Stimulated activated CD4-positive, alpha-beta T cell treated with anti-CD3 and anti-CD28 coated beads, Interleukin-4, amount 100 ng/mL, for 48 hours (primary cell): ENCODE results near the gene OR6M1.

Source experiments
- DNase-seq, 2 donors: peaks; one replicate each; pipeline ENCODE4 v3.0.0-alpha.2; 2020; ENCODE audit warnings: low read depth in 2 of 2

Gene OR6M1, protein sequence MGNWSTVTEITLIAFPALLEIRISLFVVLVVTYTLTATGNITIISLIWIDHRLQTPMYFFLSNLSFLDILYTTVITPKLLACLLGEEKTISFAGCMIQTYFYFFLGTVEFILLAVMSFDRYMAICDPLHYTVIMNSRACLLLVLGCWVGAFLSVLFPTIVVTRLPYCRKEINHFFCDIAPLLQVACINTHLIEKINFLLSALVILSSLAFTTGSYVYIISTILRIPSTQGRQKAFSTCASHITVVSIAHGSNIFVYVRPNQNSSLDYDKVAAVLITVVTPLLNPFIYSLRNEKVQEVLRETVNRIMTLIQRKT

DNA sequence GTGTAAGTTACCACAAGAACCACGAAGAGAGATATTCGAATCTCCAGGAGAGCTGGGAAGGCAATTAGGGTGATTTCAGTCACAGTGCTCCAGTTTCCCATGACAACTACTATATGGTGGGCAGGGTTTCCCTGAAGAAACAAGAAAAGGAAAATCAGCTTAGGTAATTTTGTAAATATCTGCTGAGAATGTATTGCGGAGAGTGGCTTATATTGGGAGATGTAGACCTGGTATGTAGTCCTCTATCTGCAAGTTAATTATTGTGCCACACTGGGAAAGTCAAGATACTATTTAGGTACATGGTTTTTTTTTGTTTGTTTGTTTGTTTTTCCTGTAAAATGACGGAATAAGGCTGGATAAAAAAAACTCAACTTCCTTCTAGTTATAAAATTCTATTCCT is at the start of gene OR6M1:
TSS of gene OR6M1 (minus strand) at position 101 of the 400 bp plus-strand sequence. CDS start at position 101, 0 bp downstream.
- no peak for DNase-seq

DNA sequence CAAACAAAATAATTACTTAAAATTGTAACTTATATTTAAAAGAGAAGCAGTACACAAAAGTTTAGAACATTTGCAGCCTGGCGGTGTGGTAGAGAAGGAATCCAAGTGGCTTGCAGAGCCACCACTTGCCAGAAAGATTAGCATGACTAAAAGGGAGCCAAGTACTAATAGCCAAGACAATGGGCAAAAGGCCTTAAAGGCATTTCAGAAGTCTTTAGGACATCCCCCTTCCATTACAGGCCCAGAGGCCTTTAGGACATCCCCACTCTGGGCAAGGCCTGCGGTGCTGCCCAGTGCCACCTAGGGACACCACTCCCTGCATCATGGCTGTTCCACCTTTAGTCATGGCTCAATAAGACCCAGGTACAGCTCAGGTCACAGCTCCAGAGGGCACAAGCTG is 46.9 kb upstream of the OR6M1 start:
- no peak for DNase-seq

DNA sequence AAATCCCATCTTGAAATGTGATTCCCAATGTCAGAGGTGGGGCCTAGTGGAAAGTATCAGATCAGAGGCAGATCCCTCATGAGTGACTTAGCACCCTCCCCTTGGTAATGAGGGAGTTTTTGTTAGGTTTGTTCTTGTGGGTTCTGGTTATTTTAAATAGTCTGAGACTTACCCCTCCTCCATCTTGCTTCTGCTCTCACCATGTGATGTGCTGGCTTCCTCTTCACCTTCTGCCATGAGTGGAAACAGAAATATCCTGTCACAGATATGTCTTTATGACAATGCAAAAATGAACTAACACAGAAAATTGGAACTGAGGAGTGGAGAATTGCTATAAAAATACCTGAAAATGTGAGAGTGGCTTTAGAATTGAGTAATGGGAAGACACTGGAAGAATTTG is 46.2 kb upstream of the OR6M1 start:
- no peak for DNase-seq

DNA sequence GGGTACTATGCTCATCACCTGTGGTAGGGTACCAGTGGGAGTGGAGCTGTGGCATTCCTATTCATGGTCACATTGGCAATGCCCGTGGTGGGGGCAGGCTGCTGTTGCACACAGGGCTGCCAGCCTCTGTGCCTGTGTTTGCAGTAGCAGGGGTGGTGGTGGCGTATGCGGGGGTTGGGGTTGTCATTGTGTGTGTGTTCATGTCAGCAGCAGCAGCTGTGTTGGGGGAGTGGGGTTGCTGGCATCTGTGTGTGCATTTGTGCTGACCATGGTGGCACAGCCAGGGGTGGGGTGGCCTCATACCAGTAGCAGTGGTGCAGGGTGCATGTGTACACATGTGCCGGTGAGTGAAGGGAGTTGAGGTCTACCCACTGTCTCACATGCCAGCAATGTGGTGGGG is 45.0 kb upstream of the OR6M1 start:
- no peak for DNase-seq

DNA sequence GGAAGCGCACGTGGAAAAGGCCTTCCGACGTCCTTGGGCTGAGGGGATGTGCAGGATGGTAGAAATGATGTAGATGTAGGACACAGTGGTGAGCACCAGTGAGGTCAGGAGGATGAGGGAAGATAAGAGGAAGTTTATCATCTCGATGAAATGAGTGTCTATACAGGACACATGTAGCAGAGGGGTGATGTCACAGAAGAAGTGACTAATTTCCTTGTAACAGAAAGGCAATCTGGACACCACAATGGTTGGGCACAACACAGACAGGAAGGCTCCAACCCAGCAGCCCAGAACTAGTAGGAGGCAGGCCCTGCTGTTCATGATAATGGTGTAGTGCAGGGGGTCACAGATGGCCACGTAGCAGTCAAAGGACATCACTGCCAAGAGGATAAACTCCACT is 35.0 kb upstream of the OR6M1 start:
- DNase-seq: no peak

DNA sequence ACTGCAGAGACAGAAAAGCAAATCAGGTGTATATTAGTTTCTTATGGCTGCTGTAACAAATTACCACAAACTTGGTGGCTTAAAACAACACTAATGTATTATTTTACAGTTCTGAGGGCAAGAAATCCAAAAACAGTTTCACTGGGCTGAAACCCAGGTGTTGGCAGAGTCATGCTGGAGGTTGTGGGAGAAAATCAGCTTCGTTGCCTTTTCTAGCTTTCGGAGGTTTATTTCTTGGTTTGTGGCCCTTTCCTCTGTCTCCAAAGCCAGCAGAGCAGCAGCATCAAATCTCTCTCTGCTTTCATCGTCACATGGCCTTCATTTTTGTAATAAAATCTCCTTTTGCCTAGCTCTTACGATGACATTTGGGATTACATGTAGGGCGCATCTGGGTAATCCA is 33.0 kb upstream of the OR6M1 start:
- no peak for DNase-seq

DNA sequence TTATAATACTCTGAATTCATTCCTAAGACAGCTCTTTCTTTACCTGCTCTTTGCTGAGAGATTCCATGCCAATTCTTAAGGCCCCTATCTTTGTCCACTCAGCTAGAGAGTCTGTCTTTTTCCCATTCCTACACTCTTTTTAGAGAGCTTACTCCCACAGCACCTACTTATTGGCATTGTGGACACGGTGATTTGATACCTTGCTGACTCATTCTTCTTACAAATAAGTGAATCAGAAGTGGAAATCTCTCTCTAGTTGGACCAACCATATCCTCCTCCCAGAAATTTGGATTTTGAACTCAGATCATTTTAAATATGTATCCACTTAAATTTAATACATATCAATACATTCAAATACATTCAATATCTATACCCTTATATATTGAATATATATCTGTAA is 32.5 kb upstream of the OR6M1 start:
- no peak for DNase-seq

DNA sequence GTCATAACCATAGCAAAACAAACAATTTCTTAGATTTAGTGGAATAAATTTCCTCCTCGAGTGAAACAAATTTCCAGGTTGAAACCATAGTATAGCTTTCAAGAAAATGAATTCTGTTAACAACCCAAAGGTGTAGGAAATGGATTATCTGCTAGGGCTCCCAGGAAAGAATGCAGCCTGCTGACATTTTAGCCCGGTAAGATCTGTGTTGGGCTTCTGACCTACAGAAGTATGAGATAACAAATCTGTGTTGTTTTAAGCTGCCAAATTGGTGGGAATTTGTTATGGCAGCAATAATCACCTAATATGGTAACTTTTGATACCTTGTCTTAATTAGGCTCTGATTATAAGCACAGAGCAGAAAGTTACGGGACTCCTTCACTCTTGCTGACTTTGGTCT is 32.0 kb upstream of the OR6M1 start:
- DNase-seq: no peak

DNA sequence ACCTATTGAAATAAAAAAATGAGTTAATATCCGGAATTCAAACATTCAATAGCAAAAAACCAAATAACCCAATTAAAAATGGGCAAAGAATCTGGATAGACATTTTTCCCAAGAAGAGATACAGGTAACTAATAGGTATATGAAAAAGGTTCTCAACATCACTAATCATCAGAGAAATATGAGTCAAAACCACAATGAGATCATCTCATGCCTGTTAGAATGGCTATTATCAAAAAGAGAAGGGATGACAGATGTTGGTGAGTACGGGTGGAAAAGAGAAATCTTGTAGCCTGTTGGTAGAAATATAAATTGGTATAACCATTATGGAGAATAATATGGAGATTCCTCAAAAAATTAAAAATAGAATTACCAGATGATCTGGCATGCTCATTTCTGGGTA is 26.9 kb upstream of the OR6M1 start:
- DNase-seq: no peak

DNA sequence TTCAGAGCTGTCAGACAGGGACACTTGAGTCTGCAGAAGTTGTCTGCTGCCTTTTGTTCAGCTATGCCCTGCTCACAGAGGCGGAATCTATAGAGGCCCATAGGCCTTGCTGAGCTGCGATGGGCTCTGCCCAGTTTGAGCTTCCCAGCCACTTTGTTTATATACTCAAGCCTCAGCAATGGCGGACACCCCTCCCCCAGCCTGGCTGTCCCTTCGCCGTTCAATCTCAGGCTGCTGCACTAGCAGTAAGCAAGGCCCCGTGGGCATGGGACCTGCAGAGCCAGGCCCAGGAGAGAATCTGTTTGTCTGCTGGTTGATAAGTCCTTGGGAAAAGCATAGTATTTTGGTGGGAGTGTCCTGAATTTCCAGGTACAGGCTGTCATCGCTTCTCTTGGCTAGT is 23.6 kb upstream of the OR6M1 start:
- DNase-seq: no peak

DNA sequence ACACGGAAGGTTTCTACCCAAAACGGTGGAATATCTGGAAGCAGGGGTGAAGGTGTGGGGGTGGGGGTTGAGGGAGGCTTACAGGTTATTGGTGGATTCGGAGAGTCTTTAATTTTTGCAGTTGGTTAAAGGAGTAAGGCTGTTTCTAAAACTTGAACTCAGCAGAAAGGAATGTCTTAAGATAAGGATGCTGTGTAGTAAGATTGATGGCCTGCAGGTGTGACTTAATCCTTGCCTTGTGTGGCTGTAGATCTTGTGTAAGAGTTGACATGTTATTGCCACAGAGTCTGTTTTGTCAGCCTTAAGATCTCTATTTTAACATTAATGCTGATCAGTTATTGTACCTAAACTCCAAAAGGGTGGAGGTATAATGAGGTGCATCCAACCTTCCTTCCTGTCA is 16.4 kb upstream of the OR6M1 start:
- no peak for DNase-seq

DNA sequence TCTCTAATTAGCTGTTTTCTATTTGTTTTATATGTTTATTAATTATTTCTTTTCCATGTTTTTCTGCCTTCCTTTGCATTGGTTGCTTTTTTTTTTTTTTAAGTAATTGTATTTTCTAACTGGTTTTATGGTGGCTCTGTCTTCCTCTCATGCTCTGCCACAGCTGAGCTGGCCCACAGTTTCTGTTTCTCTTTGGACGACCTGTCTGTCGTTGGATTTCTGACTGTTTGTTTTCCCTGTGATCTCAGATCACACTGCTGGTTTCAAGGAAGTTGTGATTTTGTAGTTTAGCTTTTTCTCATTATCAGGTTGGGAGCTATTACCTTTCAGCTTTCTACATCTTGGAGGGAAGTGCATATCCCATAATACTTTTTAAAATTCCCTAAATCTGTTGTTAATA is 15.9 kb upstream of the OR6M1 start:
- no peak for DNase-seq

DNA sequence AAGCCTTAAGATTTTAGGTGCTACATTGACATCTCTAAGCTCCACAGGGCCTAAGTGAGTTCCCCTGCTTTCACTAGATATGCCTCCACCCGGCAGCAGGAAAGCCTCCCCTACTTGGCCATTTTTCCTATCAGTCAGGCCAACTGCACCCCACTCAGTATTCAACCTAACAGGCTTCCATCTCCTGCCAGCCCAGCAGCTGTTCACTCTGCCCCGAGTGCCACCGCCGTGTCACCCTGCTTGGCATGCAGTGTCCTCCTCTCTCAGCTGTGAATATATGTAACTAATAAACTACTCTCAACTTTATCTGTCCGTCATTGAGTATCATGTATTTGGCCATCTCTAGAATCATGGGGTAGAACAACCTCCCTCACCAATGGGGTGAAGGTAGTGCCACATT is 9.0 kb upstream of the OR6M1 start:
- no peak for DNase-seq

DNA sequence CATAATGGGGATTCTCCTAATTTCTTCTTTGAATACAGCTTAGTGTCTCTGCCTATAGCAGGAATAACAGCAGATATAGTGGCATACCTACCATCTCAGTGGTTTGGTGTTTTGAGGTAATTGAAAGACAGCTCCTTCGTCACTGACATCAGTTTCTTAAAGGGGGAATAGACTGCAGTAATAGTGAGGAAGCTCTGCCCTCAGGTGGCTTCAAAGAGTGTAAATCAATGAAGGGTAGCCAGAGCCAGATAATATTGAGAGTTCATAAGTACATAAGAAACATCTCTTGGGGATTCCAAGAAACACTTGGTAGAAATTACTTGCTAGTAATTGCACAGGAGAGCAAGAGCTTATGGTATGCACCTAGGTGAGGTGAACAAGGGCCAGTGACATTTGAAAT is 4.4 kb downstream of the OR6M1 start:
- no peak for DNase-seq

DNA sequence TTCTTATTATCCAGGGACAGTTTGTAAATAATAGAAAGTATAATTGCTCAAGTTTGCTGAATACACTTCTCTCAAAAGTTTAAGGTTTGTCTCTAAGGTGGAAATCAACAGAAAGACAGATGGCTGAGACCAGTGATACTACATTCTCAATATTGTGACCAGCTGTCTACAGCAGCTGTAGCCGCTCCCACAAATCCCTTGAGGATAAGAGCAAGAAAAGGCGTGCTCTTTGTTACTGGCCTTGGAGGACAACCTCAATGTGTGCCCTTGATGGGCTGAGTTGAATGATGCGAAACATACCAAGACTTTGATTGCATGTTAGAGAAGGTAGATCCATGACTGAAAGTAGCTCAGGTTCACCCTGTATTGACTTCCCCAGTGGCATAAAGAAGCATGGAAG is 6.1 kb downstream of the OR6M1 start:
- no peak for DNase-seq

DNA sequence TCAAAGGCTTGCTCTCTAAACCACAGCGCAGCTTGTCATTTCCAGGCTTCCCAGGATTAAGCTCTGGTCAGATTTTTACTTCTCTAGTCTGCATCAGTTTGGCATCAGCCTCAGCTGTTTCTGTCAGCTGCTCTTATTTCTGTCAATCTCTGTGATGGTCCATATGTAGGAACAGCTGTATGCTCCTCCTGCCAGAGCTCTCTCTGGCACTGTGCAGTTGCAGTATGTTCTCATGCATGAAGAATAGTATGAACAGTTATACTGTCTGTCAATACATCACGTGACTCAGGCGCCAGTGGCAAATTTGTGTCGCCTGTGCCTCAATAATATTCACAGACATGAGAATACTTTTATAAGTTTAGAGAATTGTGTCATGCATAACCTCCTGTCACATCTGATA is 6.7 kb downstream of the OR6M1 start:
- no peak for DNase-seq

DNA sequence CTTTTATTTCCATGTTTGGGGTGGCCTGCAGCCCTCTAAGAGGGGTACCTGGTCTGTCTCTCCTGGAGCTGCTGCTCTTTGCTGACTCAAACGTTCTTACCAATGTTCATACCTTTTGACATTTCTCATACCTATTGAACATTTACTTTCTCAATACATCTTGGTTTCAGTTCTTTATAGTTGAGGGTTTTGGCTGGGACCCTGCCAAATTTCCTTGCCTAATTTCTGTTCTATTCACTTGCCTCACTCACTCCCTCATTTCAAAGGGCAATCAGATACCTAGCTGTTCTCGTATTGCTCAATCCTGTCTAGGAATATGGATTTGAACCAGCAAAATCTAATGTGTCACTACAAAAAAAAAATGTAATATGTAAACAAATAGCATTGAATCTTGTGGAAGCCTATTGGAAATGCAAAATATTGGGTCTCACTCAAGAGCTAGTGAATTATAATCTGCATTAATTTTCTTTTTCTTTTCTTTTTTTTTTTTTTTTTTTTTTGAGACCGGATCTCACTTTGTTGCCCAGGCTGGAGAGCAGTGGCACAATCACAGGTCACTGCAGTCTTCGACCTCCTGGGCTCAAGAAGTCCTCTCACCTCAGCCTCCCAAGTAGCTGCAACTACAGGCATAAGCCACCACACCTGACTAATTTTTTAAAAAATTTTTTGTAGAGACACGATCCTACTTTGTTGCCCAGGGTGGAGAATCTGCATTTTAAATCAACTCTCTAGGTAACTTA is 7.5 kb downstream of the OR6M1 start:
- no peak for DNase-seq

DNA sequence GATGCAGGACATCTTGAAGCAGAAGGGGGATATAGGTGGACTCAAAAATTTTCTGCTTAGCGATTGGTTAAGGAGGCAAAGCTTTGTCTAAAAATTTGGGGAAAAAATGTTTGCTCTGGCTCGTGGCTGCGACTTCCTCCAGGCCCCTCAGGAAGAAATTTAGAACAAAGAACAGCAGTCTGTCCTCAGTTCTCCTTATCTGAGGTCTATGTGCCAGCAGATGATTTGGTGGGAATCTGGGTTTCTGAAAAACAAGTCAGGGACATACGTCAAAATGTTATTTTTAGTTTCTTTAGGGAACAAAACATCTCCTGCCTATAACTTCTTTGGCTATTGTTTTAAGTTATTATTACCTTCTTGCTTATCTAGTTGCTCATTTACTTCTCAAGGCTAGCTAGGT is 8.1 kb downstream of the OR6M1 start:
- no peak for DNase-seq

DNA sequence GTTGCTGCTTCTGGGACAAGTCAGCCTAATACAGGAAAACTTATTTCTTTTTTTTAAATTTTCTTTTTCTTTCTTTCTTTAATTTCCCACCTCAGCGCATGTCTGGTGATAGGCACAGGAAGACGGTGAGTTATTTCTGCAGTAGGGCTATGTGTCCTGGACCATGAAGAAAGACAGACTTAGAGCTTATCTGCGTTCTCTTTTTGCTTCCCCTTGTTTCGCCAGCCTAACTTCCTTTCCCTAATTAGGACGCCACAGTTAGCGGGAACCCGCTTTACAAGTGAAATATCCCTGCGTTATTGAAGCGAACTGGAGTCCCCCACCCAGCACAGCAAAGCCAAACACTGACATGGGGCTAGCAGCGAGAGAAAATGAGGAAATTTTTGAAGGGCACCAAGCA is 8.6 kb downstream of the OR6M1 start:
- DNase-seq: no peak

DNA sequence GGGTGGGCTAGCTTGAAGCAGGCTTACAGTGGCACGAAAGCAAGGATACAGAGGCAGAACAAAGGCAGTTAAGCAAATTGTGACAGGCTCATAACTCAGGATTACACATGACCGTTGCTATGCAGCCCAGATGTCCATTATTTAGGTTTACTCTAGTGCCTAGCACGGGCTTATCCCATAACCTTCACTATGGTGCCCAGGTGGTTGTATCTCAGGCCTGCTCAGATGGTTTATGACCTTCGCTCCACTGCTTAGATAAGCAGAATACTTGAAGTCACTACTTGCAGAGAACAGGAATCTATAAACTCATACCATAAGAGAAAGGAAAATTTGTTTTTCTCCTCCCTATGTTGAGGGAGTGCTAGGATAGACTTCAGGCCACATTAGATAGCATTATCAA is 9.0 kb downstream of the OR6M1 start:
- DNase-seq: no peak

DNA sequence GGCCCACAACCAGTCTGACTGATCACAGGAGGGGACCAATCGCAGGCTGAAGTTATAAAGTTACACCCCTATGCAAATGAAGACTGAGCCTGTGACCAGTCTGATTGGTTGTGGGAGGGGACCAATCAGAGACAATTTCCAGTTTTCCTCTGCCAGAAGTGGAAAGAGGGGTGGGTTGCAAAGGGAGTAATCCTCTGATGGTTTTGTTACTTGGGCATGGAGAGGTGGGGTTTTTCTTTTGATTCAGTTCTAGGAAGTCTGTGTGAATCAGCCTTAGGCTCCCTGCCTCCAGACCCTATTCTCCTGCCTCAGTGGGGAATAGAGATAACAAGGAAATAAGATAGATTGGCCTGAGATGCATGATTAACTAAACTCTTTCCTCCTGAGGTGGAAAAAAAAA is 9.9 kb downstream of the OR6M1 start:
- no peak for DNase-seq

DNA sequence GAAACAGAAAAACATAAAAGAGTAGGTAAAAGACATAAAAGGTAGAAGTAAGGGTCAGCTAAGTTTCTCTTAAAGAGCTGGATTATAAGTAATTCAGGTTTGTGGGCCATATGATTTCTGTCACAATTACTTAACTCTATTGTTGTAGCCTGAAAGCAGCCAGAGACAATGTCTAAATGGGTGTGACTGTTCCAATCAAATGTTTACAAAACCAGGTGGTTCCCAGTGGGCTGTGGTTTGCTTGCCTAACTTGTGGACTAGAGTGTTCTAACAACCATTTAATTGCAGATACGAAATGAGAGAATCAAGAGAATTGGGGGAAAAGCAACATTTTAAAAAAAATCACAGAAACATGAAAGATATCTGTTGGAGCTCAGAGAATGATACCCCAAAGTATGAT is 22.6 kb downstream of the OR6M1 start:
- no peak for DNase-seq

DNA sequence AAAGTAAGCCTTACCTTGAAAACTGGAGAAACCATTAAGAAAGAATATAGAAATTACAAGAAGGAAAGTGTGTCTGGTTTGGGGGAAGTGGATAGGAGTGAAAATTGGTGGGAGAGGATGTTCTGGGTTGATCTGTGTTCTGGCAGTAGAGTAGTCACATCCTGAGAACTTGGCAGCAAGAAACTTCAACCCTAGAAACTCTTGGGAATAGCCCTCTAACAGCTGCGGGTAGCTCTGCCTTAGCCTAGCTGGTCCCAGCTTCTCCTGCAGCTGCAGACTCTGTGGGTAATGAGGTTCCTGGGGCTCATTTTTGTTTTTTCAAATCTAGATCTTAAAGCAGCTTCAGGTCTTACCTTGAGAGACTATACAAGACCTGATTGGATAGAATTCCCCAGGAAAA is 27.6 kb downstream of the OR6M1 start:
- no peak for DNase-seq
